ENCODE results near the gene SLC25A21.

- TF ChIP-seq POLR2AphosphoS5 (IDR thresholded peaks at IDR 0.05): no peak
- TF ChIP-seq CTCF (IDR thresholded peaks at IDR 0.05): no peak
- TF ChIP-seq POLR2A (IDR thresholded peaks at IDR 0.05): no peak
Measured at GRCh38 chr14:36935976-36936678, 236.3 kb downstream of the SLC25A21 start.

Data from stomach (tissue), 4 donors.